Tibial nerve (tissue), 4 donors: ENCODE measurements around the gene FCN1. TPM values are rescaled to one million over a fixed set of nuclear protein-coding genes. Genes with fewer than 3 reads are reported as not detected.
"Not testable (repeated sequence)": the region's sequence is repeated elsewhere in the genome, so short reads cannot be mapped to it uniquely, and the experiment has no call there.

Experiments
- DNase-seq, 2 donors: peaks; one replicate each; pipeline ENCODE4 v3.0.0-alpha.2; 2019; ENCODE audit warnings: low spot score in 2 of 2
- H3K27ac ChIP-seq, 4 donors: fragments of 200-600 bp; sonication (generic) in 3 of 4; one replicate each; pipeline ENCODE4 v1.5.1; 2017 to 2019; ENCODE audit warnings: mild to moderate bottlenecking in 1 of 4
- H3K27me3 ChIP-seq, 2 donors: fragments of 200-600 bp; sonication (generic) in 1 of 2; one replicate each; pipeline versions ENCODE4 v1.5.1 to v1.6.0; 2017 to 2019
- H3K36me3 ChIP-seq, 3 donors: fragments of 200-600 bp; sonication (generic); one replicate each; pipeline ENCODE4 v1.5.1; 2018 to 2019
- H3K4me1 ChIP-seq, 4 donors: fragments of 200-600 bp; sonication (generic) in 3 of 4; one replicate each; pipeline ENCODE4 v1.5.1; 2017 to 2019
- H3K4me3 ChIP-seq, 4 donors: fragments of 200-600 bp; sonication (generic) in 3 of 4; one replicate each; pipeline ENCODE4 v1.5.1; 2017 to 2019; ENCODE audit warnings: mild to moderate bottlenecking in 1 of 4, moderate library complexity in 1 of 4
- H3K9me3 ChIP-seq, 4 donors: fragments of 200-600 bp; sonication (generic) in 3 of 4; one replicate each; pipeline ENCODE4 v1.5.1; 2017 to 2019
- EP300 ChIP-seq, 2 donors: sonication (generic); formaldehyde crosslinking; IDR thresholded peaks; one replicate each; pipeline ENCODE4 v1.6.1; 2017; ENCODE audit warnings: antibody characterized with exemption in 2 of 2, mild to moderate bottlenecking in 1 of 2
- POLR2A ChIP-seq, 2 donors: fragments of 450-650 bp; IDR thresholded peaks; one replicate each; pipeline ENCODE4 v1.6.1; 2017; ENCODE audit warnings: antibody characterized with exemption in 2 of 2, mild to moderate bottlenecking in 2 of 2, moderate library complexity in 2 of 2
- WGBS, 2 donors: methylation state at CpG; one replicate each; pipeline ENCODE4 v1.1.5; 2018; 5-methylcytosine and 5-hydroxymethylcytosine counted together
- total RNA-seq, 4 donors: library from RNA; depleted of rRNA; stranded (reverse); fragments of >200 nt; gene quantifications; one replicate each; pipeline ENCODE4 v1.1.0, GENCODE V29; 2016
- TF ChIP-seq, protein P1 (sequence below), 5 experiments: fragments of 200-600 bp in 3 of 5; fragments of 450-650 bp in 2 of 5; sonication (generic) in 3 of 5; IDR thresholded peaks; one replicate each; pipeline ENCODE4 v1.5.1; 2016 to 2019; ENCODE audit warnings: antibody characterized with exemption in 5 of 5, mild to moderate bottlenecking in 3 of 5, moderate library complexity in 2 of 5

FCN1 gene
- total RNA-seq, 4 donors from 2014 or later: under 0.01 to 2.9 (median 0.96) TPM

DNA sequence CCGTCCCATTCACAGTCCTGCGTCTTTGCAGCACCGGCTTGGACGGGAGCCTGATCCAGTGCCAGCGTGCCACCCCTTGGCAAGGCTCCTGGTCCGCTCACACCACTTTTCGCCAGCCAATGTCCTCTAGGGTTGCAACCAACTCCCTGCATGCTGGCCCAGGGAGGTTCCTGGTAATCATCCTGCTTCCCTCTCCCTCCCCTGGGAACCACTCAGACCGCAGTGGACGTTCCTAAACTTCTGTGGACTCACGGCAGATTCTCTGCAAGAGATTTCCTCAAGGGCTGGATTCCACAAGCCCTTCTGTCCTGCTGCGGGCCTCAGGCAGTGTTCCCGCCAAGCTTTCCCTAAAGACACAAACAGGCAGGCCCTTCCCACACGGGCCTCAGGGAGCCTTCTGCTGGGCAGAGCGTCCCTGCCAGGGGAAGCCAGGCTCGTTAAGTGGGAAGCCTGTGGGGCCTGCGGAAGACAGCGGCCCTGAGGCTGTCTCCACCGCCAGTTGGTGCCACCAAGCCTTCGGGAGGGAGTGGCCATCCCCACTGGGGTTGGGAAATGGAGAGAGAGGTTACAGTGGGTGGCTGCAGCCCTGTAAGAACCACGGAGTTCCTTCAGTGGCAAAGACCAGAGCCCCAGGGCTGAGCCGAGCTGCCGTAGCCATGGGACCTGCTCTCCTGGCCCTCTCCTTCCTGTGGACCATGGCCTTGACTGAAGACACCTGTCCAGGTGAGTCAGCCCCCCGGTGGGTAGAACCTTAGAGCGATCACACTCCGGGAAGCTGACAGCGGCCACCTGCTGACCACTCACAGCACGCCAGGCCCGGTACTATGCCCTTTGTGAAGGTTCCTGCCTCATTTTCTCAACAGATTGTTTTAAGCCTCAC lies 53.5 kb downstream of the FCN1 start:
- H3K4me3 ChIP-seq: no peak overlapping the region
- peaks cover 0 to 10% (median 0%) of the 10 kb centered on the region in 4 donors for H3K4me1 ChIP-seq
- no peaks in the 10 kb centered on the region for H3K36me3 ChIP-seq
- H3K27ac ChIP-seq: peak overlapping the region in 1 of 4 donors; percentile 29
- H3K27me3 ChIP-seq: no peaks in the 10 kb centered on the region
- TF ChIP-seq EP300 (IDR thresholded peaks at IDR 0.05): peak in 1 of 2 donors; percentile 9
- TF ChIP-seq POLR2A (IDR thresholded peaks at IDR 0.05): no peak
- no peak for DNase-seq
- WGBS, 2 donors: 65 to 71% methylated on average over 24 to 25 of the region's 28 CpGs
- peaks cover 0 to 15% (median 0%) of the 10 kb centered on the region in 4 donors for H3K9me3 ChIP-seq

- Histone ChIP-seq H3K36me3 (no peaks in the 10 kb centered on the region), H3K27ac (no peak overlapping the region), H3K4me1 (peaks cover 0 to 10% (median 0%) of the 10 kb centered on the region in 4 donors), H3K4me3 (no peak overlapping the region), H3K27me3 (no peaks in the 10 kb centered on the region), H3K9me3 (peaks cover 0 to 23% (median 0%) of the 10 kb centered on the region in 4 donors)
- TF ChIP-seq POLR2A (IDR thresholded peaks at IDR 0.05) (no peak), EP300 (IDR thresholded peaks at IDR 0.05) (no peak)
- TF ChIP-seq, protein P1, sequence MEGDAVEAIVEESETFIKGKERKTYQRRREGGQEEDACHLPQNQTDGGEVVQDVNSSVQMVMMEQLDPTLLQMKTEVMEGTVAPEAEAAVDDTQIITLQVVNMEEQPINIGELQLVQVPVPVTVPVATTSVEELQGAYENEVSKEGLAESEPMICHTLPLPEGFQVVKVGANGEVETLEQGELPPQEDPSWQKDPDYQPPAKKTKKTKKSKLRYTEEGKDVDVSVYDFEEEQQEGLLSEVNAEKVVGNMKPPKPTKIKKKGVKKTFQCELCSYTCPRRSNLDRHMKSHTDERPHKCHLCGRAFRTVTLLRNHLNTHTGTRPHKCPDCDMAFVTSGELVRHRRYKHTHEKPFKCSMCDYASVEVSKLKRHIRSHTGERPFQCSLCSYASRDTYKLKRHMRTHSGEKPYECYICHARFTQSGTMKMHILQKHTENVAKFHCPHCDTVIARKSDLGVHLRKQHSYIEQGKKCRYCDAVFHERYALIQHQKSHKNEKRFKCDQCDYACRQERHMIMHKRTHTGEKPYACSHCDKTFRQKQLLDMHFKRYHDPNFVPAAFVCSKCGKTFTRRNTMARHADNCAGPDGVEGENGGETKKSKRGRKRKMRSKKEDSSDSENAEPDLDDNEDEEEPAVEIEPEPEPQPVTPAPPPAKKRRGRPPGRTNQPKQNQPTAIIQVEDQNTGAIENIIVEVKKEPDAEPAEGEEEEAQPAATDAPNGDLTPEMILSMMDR (IDR thresholded peaks at IDR 0.05): no peak
- DNase-seq: no peak
- 75 to 96% methylated on average over 16 of the region's 16 CpGs for WGBS, 2 donors
Measured at GRCh38 chr9:134863306-134863902, 54.3 kb downstream of the FCN1 start.

DNA sequence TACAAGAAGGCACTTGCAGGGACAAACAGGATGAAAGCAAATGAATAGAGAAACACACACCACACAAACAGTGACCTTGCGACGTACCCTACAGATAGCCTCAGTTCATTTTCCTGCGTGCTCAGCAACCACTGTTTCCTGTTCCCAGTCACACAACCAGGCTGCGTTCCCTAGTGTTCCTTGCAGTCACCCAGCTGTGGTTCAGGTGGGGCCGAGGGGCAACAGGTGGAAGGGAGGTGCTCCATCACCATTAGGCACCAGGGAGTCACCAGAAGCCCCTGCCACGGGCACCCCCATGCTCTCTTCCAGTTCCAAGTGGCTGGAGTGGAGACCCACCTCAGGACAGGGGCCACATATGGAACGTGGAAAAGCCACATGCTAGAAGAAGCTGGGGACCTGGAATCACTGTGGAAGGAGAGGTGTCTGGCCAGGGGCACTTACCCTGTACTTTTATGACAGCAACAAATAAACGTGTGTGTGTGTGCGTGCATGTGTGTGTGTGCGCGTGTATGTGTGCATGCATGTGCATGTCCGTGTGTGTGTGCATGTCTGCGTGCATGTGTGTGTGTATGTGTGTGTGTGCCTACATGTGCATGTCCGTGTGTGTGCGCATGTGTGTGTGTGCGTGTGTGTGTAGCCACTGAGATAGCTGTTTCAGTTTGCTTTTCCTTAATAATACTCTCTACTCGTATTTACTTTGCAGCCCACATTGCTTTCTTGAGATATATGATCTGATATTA lies 55.9 kb downstream of the FCN1 start:
- no peak for DNase-seq
- TF ChIP-seq POLR2A (IDR thresholded peaks at IDR 0.05): no peak
- no peak for TF ChIP-seq EP300 (IDR thresholded peaks at IDR 0.05)
- TF ChIP-seq, protein P1 (IDR thresholded peaks at IDR 0.05): no peak
- Histone ChIP-seq H3K27ac (no peak overlapping the region), H3K4me1 (peaks cover 0 to 10% (median 0%) of the 10 kb centered on the region in 4 donors), H3K4me3 (no peak overlapping the region), H3K9me3 (peaks cover 0 to 26% (median 0%) of the 10 kb centered on the region in 4 donors), H3K27me3 (no peaks in the 10 kb centered on the region), H3K36me3 (no peaks in the 10 kb centered on the region)
- WGBS, 2 donors: 90 to 92% methylated on average over 17 of the region's 17 CpGs

- DNase-seq: no peak
- TF ChIP-seq, protein P1 (IDR thresholded peaks at IDR 0.05): no peak
- TF ChIP-seq POLR2A (IDR thresholded peaks at IDR 0.05) (no peak), EP300 (IDR thresholded peaks at IDR 0.05) (peak in 1 of 2 donors; percentile 25)
- H3K27me3 ChIP-seq: no peaks in the 10 kb centered on the region
- peaks cover 0 to 10% (median 0%) of the 10 kb centered on the region in 4 donors for H3K4me1 ChIP-seq
- no peaks in the 10 kb centered on the region for H3K36me3 ChIP-seq
- WGBS, 2 donors: 75 to 80% methylated on average over 13 of the region's 13 CpGs
- no peak overlapping the region for H3K27ac ChIP-seq
- no peak overlapping the region for H3K4me3 ChIP-seq
- H3K9me3 ChIP-seq: peaks cover 0 to 26% (median 0%) of the 10 kb centered on the region in 4 donors
Measured at GRCh38 chr9:134860510-134860909, 57.2 kb downstream of the FCN1 start.

DNA sequence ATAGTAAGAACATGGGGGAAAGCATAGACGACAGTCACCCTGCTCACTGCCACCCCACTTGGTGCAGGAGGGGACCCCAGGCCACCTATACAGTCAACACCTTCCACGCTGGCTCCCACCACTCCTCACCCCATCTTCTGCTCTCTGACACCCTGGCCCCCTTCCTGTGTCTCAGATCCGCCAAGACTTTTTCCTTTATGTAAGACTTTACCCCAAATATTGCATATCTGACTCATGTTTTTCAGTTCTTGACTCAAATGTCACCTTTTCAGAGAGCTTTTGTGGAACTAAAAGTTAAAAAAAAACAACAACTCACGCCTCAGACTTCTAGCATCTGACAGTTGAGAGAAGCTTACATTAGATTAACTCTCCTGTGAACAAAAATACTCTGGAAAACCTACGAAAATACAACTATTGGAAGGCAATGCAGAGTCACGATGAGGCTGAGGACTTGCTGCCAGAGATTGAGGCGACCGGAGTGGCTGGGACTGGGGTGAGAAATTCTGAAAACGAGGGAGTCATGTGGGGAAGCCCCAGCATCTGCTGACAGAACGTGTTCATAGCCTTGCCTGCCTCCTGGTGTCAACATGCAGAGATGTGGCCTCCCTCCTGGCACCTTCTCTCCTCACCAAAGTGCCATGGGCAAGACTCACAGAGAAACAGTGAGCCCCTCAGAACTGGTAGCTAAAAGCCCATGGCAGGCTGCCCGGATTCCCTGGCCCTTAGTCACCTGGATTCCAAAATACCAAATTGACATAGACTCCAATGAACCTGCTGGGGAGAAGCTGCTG lies 59.5 kb downstream of the FCN1 start:
- 70 to 76% methylated on average over 11 of the region's 11 CpGs for WGBS, 2 donors
- Histone ChIP-seq H3K36me3 (no peaks in the 10 kb centered on the region), H3K27me3 (no peaks in the 10 kb centered on the region), H3K4me3 (no peak overlapping the region), H3K27ac (no peak overlapping the region), H3K9me3 (peaks cover 0 to 26% (median 0%) of the 10 kb centered on the region in 4 donors), H3K4me1 (peaks cover 0 to 3% (median 0%) of the 10 kb centered on the region in 4 donors)
- DNase-seq: no peak
- TF ChIP-seq EP300 (IDR thresholded peaks at IDR 0.05) (no peak), POLR2A (IDR thresholded peaks at IDR 0.05) (no peak)
- TF ChIP-seq, protein P1 (IDR thresholded peaks at IDR 0.05): no peak

DNA sequence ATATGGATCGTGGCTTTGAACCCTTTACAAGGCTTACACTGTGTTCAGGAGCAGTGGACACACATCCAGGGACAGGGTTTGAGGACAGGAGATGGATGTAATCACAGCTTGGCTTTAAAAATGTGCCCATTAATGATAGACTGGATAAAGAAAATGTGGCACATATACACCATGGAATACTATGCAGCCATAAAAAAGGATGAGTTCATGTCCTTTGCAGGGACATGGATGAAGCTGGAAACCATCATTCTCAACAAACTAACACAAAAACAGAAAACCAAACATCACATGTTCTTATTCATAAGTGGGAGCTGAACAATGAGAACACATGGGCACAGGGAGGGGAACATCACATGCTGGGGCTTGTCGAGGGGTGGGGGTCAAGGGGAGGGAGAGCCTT lies 60.3 kb downstream of the FCN1 start:
- not testable (repeated sequence) for H3K36me3 ChIP-seq, H3K4me3 ChIP-seq, DNase-seq, H3K27ac ChIP-seq, H3K27me3 ChIP-seq, H3K4me1 ChIP-seq
- WGBS, 2 donors: 92 to 94% methylated on average over 2 of the region's 2 CpGs
- peaks cover 0 to 26% (median 0%) of the 10 kb centered on the region in 4 donors for H3K9me3 ChIP-seq
